DMS153 treated with DMSO at 0.1 percent for 48 hours (cell line): Measurements from ENCODE around the gene STAG1.
"Not testable (repeated sequence)": the region's sequence is repeated elsewhere in the genome, so short reads cannot be mapped to it uniquely, and the experiment has no call there.

ENCODE experiments used
- DNase-seq: peaks from one replicate; lab custom pipeline; 2025; ENCODE audit not compliant: unreplicated experiment; lab: John Stamatoyannopoulos, UW

The STAG1 gene

DNA sequence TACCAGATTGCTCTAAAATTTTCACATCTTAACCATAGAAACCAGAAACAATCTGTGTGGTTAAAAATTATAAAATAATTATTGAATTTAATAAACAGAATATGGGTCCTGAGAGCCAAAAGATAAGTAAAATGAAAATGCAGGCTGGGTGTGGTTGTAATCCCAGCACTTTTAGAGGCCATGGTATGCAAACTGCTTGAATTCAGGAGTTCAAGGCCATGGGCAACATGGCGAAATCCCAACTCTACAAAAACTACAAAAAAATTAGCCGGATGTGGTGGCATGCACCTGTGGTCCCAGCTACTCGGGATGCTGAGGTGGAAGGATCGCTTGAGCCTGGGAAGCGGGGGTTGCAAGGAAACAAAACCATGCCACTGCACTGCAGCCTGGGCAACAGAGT is 236.1 kb downstream of the STAG1 start:
- no peak for DNase-seq

DNA sequence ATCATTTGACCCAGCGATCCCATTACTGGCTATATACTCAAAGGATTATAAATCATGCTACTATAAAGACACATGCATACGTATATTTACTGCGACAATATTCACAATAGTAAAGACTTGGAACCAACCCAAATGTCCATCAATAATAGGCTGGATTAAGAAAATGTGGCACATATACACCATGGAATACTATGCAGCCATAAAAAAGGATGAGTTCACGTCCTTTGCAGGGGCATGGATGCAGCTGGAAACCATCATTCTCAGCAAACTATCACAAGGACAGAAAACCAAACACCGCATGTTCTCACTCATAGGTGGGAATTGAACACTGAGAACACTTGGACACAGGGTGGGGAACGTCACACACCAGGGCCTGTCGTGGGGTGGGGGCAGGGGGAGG is 237.6 kb downstream of the STAG1 start:
- not testable (repeated sequence) for DNase-seq

DNA sequence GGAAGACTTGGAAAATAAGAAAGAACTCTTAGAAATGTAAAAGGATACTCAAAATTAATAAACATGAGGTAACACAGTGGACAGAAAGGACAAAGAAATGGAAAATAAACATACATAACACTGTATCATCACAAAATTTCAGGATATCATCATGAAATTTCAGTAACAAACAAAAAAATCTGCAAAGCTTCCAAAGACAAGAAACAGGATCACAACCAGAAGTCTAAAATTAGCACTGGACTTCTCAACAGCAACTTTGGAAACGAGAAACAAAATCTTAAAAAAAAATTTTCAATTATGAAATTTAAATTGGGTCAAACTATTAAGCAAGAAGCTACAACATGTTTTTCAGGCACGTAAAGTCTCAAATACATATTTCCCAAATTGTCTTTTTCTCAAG is 238.8 kb downstream of the STAG1 start:
- DNase-seq, result no peak

DNA sequence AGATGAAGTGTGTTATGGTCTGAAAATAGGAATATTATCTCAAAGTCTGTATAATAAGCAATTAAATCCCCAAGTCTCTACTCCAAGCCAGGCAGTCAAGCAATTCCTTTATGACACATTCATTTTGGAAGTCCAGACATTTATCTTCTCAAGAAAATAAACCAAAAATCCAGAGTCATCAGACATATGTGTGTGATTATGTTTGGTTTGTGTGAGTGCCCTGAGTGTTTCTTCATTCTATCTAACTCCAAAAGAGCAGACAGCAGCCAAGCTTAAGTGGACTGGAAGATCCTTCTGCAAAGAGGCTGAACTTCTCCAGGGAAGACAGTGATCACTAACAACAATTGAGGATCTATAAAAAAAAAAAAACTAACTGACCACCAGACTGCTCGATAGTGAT is 239.8 kb downstream of the STAG1 start:
- no peak for DNase-seq

DNA sequence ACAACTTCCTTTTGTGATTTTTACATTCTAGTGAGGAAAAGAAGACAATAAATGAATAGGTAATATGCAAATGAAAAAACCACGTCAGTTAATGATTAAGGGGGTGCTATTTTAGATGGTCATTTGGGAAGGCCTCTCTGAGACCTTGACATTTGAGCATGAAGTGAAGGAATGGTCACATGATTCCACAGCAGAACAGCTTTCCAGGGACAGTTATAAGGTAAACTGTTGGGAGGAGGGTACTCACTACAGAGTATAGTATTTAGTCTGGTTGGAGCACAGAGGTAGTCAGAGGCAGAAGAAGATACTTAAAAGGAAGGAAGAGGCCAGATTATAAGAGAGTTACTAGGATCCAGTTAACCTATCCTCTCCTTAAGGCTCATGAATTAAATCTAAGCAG is 246.5 kb downstream of the STAG1 start:
- DNase-seq, result no peak

DNA sequence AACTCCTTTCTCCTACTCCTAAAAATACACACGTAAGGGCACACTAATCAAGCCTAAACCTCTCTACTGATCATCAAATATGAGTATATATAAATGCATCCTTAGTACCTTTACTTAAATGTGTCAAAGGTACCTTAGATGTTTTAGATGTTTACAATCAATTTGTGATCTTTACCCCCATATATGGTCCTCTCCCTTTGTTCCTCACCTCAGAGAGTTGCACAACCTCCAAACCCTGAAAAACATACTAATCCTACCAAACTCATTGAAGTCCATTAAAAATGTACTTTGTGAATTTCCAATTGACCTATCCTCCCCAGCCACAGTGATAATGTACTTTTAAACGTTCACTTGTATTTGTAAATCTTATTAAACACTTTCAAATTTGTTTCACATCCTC is 249.1 kb downstream of the STAG1 start:
- no peak for DNase-seq

DNA sequence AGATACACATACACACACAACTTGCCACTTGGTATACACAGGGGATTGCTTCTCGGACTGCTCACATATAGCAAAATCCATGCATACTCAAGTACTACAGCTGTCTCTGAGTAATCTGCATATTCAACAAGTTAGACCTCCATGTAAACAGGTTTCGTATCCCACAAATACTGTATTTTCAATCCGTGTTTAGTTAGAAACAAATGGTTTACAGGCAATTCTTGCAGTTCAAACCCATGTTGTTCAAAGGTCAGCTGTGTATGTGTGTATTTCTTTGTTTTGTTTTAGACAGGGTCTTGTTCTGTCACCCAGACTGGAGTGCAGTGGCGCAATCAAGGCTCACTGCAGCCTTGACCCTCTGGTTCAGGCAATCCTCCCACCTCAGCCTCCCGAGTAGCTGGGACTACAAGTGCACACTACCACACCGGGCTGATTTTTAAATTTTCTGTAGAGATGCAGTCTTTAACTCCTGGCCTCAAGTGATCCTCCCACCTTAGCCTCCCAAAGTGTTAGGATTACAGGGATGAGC is 253.2 kb downstream of the STAG1 start:
- no peak for DNase-seq

DNA sequence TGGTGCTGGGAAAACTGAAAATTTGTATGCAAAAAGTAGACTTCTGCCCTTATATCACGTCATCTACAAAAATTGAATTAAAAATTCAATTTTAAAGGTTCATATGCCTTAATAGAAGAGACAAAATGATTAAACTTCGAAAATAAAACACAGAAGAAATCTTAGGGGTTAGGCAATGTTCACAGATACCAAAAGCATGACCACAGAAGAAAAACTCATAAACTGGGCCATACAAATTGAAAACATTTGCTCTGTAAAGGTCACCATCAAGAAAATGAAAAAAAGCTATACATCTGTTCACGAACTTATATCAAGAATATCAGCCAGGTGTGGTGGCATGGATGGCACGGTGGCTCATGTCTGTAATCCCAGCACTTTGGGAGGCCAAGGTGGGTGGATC is 257.0 kb downstream of the STAG1 start:
- no peak for DNase-seq

DNA sequence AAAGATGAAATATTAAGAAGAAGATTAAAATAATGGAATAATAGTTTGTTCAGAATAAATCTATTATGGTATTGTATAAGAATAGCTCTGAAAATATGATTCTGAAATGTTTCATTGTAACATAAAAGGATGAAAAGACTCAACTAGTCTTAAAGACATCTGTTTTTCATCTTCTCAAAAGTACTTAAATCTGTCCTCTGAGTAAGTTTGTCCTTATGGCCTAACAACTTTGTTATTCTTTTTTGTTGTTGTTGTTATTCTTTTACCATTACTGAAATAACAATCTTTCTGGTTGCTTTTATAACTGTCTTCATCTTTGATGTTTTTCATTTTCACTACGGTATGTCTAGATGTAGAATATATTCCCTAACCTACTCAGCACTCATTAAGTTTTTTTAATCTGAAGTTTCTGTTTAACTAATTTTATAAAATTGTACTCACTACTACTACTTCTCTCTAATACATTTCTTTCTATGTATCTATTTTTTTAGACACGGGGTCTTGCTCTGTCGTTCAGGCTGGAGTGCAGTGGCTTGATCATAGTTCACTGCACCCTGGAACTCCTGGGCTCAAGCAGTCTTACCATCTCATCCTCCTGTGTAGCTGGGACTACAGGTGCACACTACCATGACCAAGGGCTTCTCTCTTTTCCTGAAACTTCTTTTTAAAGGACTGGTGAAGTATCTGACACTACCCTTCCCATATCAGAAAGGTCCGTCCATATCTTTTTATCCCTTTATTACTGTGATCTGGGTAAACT is 261.4 kb downstream of the STAG1 start:
- no peak for DNase-seq

DNA sequence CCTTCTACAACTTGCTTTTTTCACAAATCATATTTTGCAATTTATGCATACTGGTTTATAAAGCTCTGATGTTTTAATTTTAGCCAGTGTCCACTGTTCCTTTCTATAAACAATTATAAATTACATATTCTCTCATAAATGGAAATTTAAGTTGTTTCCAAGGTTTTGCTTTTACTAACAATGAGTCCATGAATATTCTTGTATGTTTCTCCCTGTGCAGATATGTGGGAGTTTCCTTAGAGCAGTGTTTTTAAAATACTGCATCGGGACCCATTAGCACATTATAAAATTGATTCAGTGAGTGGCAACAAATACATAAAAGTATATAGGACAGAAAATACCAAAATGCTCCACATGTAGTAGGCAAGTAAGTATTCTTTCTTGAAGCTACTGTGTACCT is 266.4 kb downstream of the STAG1 start:
- no peak for DNase-seq

DNA sequence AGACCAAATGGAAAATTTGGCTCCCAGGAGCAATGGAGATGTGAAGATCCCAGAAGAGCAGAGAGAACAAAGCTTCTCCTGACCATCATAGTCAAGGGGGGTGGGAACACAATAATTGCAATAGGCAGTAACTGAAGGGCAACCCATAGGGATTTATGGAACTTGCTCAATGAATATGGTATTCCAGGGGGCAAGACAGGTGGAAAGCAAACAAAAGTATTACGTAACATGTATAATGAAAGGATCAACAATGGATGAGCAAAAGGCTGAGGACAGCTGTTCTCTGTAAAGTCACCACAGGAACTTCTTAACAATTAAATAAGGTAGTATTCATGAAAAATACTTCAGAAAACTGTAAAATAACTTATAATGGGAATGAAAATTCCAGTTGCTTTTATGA is 275.9 kb downstream of the STAG1 start:
- no peak for DNase-seq

DNA sequence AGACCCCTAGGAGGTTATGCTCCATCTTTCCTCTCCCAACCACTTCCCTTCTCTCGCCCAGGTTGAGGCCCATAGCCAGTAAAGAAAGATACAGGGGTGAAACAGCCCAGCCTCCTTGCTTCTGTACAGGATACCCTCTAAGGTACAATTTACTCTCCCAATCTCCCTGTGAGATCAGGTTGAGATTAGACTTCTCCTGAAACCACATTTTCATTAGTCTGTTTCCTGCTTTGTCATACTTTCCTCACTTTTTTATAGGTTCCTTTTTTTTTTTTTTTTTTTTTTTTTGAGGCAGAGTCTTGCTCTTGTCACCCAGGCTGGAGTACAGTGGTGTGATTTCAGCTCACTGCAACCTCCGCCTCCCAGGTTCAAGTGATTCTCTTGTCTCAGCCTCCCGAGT is 277.3 kb downstream of the STAG1 start:
- DNase-seq, result not testable (repeated sequence)

DNA sequence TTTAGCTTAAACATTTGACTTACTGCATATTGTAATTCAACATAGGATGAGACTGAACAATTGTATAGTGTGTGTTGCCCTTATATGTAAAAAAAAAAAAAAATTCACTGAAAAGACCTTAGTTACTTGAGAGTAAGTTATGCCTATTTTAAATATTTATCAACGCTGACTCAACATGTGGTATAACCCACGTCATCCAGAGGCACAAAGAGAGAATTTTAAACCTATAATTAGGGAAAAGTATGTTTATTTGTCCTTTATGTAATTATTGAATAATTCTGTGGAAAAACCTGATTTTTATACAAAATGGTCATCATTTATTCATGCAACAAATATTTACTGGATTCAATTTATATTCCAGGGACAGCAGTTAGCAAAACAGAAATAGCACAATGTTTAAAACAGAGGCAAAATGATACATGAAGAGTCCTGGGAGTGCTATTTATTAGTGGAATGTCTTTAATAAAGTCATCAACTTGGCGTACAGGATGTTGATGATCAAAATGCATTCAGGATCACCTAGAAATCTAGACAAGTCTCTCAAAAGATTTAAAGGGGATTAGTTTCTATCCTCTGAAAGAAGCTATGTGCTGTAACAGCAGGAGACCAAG is 278.4 kb downstream of the STAG1 start:
- no peak for DNase-seq

DNA sequence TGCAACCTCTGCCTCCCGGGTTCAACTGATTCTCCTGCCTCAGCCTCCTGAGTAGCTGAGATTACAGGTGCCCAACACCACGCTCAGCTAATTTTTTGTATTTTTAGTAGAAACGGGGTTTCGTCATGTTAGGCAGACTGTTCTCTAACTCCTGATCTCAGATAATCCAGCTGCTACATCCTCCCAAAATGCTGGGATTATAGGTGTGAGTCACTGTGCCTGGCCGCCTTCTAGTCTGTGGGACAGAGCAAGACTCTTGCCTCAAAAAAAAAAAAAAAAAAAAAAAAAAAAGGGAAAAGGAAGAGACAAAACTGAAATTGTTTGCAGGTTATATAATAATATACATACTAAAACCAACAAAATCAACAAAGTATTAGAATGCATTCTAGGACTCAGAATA is 286.9 kb downstream of the STAG1 start:
- no peak for DNase-seq

DNA sequence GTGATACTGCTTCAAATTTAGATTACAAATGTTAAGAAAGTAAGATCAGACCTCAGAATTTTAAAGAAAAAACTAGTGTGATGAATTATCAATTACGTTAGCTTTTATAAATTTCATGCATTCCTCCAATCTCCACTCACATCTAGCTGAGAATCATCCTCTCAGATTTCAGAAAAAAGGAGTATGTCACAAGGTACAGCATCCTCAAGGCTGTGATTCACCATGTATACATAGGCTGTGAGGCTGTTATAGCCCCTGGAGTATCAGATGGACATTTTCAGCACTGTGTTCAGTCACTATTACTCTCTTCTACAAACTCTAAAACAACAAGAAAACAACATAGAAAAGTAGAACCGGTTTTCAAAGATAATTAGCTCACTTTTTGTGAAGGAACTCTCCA is 287.7 kb downstream of the STAG1 start:
- no peak for DNase-seq

DNA sequence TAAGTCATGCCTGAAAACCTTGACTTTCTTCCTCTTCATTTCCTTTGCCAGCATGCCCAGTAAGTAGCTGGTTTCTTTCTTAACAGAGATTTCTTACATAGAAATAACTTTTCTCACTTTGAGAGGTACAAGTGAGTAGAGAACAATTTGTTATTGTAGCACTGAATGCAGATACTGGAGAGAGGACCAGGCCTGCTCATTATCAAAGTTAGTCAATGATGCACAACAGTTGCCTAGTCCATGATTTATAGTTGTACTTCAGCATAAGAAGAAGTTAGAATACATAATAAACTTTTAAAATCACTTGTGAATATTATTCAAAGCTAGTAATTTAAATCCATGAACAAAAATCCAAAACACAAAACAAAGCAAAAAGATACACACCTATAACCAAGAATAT is 289.0 kb downstream of the STAG1 start:
- DNase-seq, result no peak

DNA sequence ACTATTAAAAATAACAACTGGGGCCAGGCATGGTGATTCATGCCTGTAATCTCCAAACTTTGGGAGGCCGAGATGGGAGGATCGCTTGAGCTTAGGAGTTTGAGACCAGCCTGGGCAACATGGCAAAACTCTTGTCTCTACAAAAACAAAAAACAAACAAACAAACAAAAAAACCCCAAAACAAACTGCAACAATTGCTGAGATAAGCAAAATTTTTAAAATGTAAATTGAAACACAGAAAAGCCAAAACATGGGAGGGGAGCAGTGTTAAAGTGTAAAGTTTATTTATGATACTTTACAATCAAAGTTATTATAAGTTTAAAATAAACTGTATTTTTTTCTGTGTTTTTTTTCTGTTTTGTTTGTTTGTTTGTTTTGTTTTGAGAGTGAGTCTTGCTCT is 294.4 kb downstream of the STAG1 start:
- no peak for DNase-seq

DNA sequence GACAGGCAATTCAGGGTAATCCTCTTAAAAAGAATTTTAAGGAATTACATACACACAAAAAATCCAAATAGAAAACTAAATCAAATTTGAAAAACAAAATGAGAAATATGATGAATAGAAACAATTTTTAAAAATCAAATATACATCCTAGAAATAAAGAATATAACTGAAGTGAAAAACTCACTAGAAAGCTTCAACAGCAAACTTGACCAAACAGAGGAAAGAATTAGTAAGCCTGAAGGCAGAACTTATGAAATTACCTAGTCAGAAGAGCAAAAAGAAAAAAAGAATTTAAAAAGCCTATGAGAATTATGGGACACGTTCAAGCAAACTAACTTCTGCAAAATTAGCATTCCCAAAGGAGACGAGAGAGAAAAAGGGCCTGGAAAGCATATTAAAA is 296.0 kb downstream of the STAG1 start:
- no peak for DNase-seq

DNA sequence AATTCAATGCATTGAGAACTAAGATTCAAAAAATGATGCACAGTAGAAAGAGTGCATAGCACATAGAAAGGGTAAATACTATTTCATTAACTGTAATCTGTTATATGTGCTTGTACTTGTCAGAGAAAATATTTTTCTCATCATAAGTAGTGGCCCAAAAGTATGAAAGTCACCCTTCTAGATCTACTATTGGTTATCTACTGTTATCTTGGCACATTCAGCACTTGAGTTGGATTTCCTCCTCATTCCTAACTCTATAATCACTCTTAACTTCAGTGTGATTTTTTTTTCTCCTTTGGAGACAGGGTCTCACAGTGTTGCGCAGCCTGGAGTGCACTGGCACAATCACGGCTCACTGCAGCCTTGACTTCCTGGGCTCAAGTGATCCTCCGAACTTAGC is 307.6 kb downstream of the STAG1 start:
- DNase-seq, result no peak

DNA sequence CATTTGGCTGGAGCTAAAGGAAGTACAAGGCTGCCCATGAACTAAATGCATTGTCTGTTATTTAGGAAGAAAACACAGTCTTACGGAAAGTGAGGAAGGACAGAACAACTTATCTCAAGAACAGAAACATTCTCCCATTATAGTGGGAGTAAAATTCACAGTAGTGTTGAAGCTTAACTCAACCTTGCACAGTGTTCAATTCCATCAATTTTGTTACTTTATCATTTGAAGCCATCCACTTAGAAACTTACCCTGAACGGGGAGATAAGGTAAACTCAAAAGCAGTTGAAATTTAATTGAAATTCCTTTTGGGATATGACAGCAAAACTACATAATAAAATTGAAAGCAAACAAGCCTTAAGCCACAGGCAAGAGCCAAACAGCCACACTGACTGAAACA is 315.1 kb downstream of the STAG1 start:
- DNase-seq, result no peak

DNA sequence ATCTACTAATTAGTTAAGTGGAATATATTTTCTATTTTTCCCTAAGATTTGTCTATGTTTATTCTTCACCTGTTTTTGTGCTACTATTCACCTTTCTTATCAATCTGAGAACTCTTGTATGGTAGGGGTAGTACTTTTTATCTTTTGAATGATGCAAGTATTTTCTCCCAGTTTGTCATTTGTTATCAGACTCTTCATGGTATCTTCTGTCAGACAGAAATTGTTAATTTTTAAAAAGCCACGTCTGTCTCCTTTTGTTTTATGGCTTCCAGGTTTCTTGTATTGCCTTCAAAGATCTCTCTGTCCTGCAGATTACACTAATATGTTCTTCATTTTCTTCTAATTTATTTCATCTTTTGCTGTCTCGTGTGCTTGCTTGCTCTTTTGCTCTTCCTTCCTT is 317.7 kb downstream of the STAG1 start:
- DNase-seq, result no peak

DNA sequence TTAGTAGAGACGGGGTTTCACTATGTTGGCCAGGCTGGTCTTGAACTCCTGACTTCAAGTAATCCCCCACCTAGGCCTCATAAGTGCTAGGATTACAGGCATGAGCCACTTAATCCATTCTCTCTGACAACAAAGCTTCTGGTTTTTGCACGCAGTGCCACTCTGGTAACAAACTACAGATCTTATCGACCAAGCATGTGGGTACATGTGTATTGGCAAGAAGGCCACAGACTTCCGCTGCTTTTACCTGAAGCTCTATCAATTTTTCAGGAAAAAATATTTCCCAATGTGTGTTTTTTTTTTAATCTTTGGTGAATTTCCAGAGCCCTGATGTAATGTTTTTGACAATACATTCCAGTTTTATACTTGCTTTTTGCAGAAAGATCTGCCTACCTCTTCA is 319.5 kb downstream of the STAG1 start:
- no peak for DNase-seq

DNA sequence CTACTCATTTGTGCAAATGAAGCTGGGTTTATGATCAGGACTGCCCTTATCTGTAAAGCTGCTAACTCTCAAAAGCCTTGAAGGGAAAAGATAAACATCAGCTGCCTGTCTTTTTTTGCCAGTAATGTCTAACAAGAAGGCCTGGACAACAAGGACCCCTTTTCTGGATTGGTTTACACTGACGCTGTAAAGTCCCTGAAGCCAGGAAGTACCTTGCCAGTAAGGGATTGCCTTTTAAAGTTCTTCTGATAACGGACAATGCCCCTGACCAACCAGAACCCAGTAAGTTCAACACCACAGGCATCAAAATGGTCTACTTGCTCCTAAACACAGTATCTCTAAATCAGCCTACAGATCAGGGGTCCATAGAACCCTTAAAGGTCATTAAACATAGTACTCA is 324.0 kb downstream of the STAG1 start:
- DNase-seq, result no peak
